Transverse colon (tissue), 4 donors: ENCODE data around the gene DOC2B. TPM values are rescaled to one million over a fixed set of nuclear protein-coding genes. Genes with fewer than 3 reads are reported as not detected.

ENCODE experiments used
- DNase-seq: peaks from one replicate; pipeline ENCODE4 v3.0.0-alpha.2; 2019
- H3K27ac ChIP-seq, 4 donors: fragments of 200-600 bp; sonication (generic); 2 replicates each; pipeline ENCODE4 v1.5.1; 2016 to 2018; ENCODE audit warnings: inconsistent platforms in 4 of 4
- H3K27me3 ChIP-seq: fragments of 200-600 bp; sonication (generic); 2 replicates; pipeline ENCODE4 v1.5.1; 2017; ENCODE audit warnings: inconsistent platforms
- H3K36me3 ChIP-seq, 4 donors: fragments of 200-600 bp; sonication (generic); 2 replicates each; pipeline ENCODE4 v1.5.1; 2017 to 2019; ENCODE audit warnings: inconsistent platforms in 4 of 4
- H3K4me1 ChIP-seq, 4 donors: fragments of 200-600 bp; sonication (generic); 2 replicates each; pipeline ENCODE4 v1.5.1; 2017 to 2020; ENCODE audit warnings: inconsistent platforms in 4 of 4
- H3K4me3 ChIP-seq, 4 donors: fragments of 200-600 bp; sonication (generic); 1 replicate in 1 of 4; 2 replicates in 3 of 4; pipeline versions ENCODE4 v1.5.1 to v1.6.1; 2017 to 2019; ENCODE audit warnings: inconsistent platforms in 4 of 4
- H3K9me3 ChIP-seq, 2 donors: fragments of 200-600 bp; sonication (generic); 2 replicates each; pipeline ENCODE4 v1.5.1; 2017 to 2019; ENCODE audit warnings: inconsistent platforms in 2 of 2
- EP300 ChIP-seq: sonication (generic); formaldehyde crosslinking; IDR thresholded peaks from one replicate; pipeline ENCODE4 v1.6.1; 2017; ENCODE audit warnings: antibody characterized with exemption, low read depth
- POLR2A ChIP-seq: fragments of 450-650 bp; IDR thresholded peaks from one replicate; pipeline ENCODE4 v1.6.1; 2016; ENCODE audit warnings: antibody characterized with exemption, mild to moderate bottlenecking, moderate library complexity
- POLR2AphosphoS5 ChIP-seq, 3 donors: sonication (generic); formaldehyde crosslinking; IDR thresholded peaks; one replicate each; pipeline ENCODE4 v1.6.1; 2016; ENCODE audit warnings: antibody characterized with exemption in 3 of 3
- WGBS, 2 donors: methylation state at CpG; one replicate each; pipeline ENCODE4 v1.1.5; 2018; ENCODE audit warnings: low coverage in 1 of 2; 5-methylcytosine and 5-hydroxymethylcytosine counted together
- in situ Hi-C, 4 donors: fragments of 200-750 bp; cut with MboI; loops; one replicate each; pipeline versions ENCODE4 v1.15.0 to v1.15.1; 2017; ENCODE audit warnings: low sequenced_read_pairs in 3 of 4, low pct_ligation_motif_present in 1 of 4, low pct_unique_long_range_greater_than_20kb in 1 of 4
- intact Hi-C: fragments of 100-400 bp; cut with DNase I; formaldehyde crosslinking; loops from one replicate; pipeline ENCODE4 v1.15.1; 2023; ENCODE audit warnings: low total_unique reads
- total RNA-seq, 4 donors: library from RNA; depleted of rRNA; stranded (reverse); fragments of >200 nt; gene quantifications; one replicate each; pipeline ENCODE4 v1.1.0, GENCODE V29; 2016
- TF ChIP-seq, protein P1 (sequence below), 5 experiments: fragments of 200-600 bp in 3 of 5; fragments of 450-650 bp in 2 of 5; sonication (generic) in 3 of 5; IDR thresholded peaks; 1 replicate in 2 of 5; 2 replicates in 3 of 5; pipeline ENCODE4 v1.5.1; 2016 to 2017; ENCODE audit warnings: antibody characterized with exemption in 5 of 5, inconsistent platforms in 3 of 5, mild to moderate bottlenecking in 2 of 5, moderate library complexity in 1 of 5

Gene DOC2B
- total RNA-seq, 4 donors from 2014 or later = 1.8 to 11.6 (median 2.6) TPM

DNA sequence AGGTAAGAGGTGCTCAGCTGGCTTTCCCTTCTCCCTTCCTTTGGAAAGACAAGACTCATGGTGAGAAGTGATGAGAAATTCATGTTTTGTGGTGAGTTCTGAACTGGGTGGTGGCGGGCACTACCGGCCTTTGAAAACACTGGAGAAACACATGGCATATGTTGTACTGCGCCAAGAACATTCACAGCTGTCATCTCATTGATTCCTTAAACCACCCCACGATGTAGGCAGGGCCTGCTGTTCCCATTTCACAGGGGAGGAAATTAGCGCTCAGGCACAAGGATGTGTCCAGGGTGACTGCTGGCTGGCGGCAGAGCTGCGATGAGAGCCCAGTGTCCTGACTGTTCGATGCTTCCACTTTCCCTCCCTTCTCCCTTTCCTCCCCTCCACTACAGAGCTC is 1.6 kb upstream of the DOC2B start:
- DNase-seq = no peak
- H3K4me3 ChIP-seq = no peak overlapping the region
- peaks cover 74% of the 10 kb centered on the region for H3K27me3 ChIP-seq
- TF ChIP-seq POLR2AphosphoS5 (IDR thresholded peaks at IDR 0.05) = no peak
- no peak for TF ChIP-seq POLR2A
- TF ChIP-seq, protein P1, sequence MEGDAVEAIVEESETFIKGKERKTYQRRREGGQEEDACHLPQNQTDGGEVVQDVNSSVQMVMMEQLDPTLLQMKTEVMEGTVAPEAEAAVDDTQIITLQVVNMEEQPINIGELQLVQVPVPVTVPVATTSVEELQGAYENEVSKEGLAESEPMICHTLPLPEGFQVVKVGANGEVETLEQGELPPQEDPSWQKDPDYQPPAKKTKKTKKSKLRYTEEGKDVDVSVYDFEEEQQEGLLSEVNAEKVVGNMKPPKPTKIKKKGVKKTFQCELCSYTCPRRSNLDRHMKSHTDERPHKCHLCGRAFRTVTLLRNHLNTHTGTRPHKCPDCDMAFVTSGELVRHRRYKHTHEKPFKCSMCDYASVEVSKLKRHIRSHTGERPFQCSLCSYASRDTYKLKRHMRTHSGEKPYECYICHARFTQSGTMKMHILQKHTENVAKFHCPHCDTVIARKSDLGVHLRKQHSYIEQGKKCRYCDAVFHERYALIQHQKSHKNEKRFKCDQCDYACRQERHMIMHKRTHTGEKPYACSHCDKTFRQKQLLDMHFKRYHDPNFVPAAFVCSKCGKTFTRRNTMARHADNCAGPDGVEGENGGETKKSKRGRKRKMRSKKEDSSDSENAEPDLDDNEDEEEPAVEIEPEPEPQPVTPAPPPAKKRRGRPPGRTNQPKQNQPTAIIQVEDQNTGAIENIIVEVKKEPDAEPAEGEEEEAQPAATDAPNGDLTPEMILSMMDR (IDR thresholded peaks at IDR 0.05) = no peak
- TF ChIP-seq EP300 = no peak
- in situ Hi-C loops (no loop called here), intact Hi-C loops (no loop called here)
- WGBS, 2 donors = 79 to 87% methylated on average over 5 to 8 of the region's 8 CpGs
- no peaks in the 10 kb centered on the region for H3K9me3 ChIP-seq
- H3K27ac ChIP-seq = no peak overlapping the region
- peaks cover 5 to 14% (median 13%) of the 10 kb centered on the region in 4 donors for H3K4me1 ChIP-seq
- H3K36me3 ChIP-seq = no peaks in the 10 kb centered on the region

DNA sequence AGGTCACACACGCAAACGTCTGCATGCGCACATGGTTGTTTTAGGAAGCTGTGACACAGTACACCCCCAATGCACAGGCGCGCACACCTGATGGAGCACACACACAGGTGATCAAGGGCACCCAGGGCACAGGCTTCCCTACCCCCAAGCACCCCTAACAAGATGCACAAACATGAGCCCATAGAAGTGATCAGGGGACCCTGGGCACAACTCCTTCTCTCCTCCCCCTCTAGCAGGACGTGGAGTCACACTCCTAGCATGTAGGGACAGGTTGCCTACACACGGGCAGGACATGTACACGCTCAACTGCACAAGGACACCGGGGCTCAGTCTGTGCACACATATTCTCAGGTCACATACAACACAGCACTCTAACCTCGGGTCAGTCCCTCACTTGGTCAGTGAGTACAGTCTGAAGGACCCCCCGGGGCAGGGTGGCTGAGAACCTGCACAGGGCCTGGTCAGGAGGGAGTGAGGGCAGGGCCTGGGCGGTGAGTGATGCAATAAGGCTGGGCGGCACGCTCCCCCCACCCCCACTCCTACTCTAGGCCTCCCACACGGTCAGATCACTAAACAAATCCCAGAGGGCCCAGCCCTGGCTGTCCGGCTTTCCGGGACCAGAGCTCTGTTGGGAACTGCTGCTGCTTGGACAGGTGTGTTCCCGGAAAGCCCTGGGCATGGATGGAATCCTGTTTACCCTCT is 751 bp upstream of the DOC2B start:
- intact Hi-C loops = no loop called here
- WGBS, 2 donors = 27 to 54% methylated on average over 3 to 18 of the region's 18 CpGs
- Histone ChIP-seq H3K27me3 (peaks cover 81% of the 10 kb centered on the region), H3K9me3 (no peaks in the 10 kb centered on the region), H3K4me3 (peak overlapping the region in 1 of 4 donors; percentile 43), H3K36me3 (no peaks in the 10 kb centered on the region), H3K27ac (no peak overlapping the region), H3K4me1 (peaks cover 5 to 14% (median 13%) of the 10 kb centered on the region in 4 donors)
- DNase-seq = no peak
- in situ Hi-C loops = no loop called here
- no peak for TF ChIP-seq EP300
- TF ChIP-seq POLR2AphosphoS5 (IDR thresholded peaks at IDR 0.05) = no peak
- TF ChIP-seq, protein P1 (IDR thresholded peaks at IDR 0.05) = no peak
- no peak for TF ChIP-seq POLR2A

DNA sequence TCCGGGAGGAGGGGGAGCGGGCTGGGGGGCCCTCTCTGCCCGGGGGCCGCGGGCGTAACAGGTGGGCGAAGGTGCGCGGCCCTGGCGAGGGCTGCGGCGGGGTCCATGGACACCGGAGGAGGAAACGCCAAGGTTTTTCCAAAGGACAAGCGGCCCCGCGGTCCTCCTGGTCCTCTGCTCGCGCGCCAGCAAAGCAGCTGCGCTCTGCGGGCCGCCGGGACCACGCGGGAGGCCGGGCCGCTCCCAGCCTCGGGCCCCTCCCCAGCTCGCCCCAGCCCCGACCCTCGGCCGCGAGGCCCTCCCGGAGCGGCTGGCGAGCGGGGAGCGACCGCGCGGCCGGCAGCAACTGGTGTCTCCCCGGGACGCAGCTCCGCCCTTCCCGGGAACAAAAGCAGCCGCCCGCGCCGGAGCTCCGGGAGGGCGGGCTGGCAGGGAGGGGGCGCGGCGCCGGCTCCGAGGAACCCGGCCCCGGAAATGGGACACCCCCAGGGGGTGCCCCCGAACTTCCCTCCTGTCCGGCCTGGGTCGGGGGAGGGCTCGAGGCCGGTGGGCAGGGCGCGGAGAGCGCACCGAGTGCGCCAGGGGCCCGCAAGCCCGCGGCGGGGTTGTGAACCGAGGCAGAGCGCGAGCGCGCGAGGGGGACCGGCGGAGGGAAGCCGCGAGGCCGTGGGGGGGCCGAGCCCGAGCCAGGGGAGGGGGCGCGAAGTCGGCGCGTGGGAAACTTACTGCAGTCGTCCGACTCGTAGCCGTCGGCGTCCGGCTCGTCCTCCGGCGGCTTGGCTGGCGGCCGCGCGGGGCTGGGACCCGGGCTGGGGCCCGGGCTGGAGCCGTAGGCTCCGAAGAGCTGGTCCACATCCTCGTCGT is 837 bp downstream of the DOC2B start:
- TF ChIP-seq POLR2AphosphoS5 (IDR thresholded peaks at IDR 0.05) = no peak
- TF ChIP-seq EP300 = no peak
- TF ChIP-seq, protein P1 (IDR thresholded peaks at IDR 0.05) = no peak
- no peak for TF ChIP-seq POLR2A
- Histone ChIP-seq H3K4me1 (peaks cover 5 to 14% (median 13%) of the 10 kb centered on the region in 4 donors), H3K9me3 (no peaks in the 10 kb centered on the region), H3K27ac (peak overlapping the region; percentile 23 to 41 (median 33)), H3K27me3 (peaks cover 86% of the 10 kb centered on the region), H3K36me3 (no peaks in the 10 kb centered on the region), H3K4me3 (peak overlapping the region in 3 of 4 donors; percentile 13 to 48 (median 33))
- no peak for DNase-seq
- intact Hi-C loops = no loop called here
- in situ Hi-C loops = no loop called here
- WGBS, 2 donors = 12% methylated on average over 64 of the region's 112 CpGs; no CpG with 5 or more reads in 1 of the 2 donors

DNA sequence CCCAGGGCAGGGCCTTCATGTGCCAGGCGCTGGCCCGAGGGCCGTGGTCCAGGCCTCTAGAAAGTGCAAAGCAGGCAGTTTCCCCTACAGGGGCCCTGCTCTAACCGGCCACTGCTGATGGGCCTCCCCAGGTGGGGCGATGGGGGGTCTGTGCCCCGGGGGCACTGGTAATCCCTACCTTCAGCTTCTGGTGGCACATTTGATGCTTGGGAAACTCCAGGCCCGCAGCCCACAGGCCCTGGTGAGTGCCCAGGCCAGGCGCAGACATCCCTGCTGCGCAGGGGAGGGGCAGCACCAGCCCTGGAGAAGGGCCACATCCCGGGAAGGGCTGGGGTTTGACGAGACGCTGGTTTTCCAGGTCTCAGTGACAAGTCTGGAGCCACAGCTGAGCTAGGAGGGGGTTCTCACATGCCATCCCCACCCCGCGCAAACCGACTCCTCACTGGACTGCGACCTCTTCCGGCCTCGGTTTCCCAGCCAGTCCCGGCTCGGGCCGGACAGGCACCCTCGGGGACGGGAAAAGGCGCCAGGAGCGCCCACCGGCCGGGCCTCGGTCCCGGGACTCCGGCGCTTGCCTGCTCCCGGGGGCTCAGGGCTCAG is 1.6 kb downstream of the DOC2B start:
- Histone ChIP-seq H3K4me1 (peaks cover 5 to 14% (median 13%) of the 10 kb centered on the region in 4 donors), H3K27me3 (peaks cover 85% of the 10 kb centered on the region), H3K36me3 (no peaks in the 10 kb centered on the region), H3K9me3 (no peaks in the 10 kb centered on the region), H3K4me3 (peak overlapping the region in 3 of 4 donors; percentile 13 to 48 (median 33)), H3K27ac (peak overlapping the region; percentile 23 to 41 (median 33))
- in situ Hi-C loops = no loop called here
- intact Hi-C loops = no loop called here
- WGBS, 2 donors = 23% methylated on average over 14 of the region's 32 CpGs; no CpG with 5 or more reads in 1 of the 2 donors
- TF ChIP-seq EP300 = no peak
- TF ChIP-seq POLR2AphosphoS5 (IDR thresholded peaks at IDR 0.05) = no peak
- no peak for TF ChIP-seq POLR2A
- TF ChIP-seq, protein P1 (IDR thresholded peaks at IDR 0.05) = no peak
- DNase-seq = no peak
